ENCODE data around the gene ADARB2. TPM values are rescaled to one million over a fixed set of nuclear protein-coding genes. Genes with fewer than 3 reads are reported as not detected.

The ADARB2 gene
- total RNA-seq, 1 donor from 2014 or later = 0.80 TPM

DNA sequence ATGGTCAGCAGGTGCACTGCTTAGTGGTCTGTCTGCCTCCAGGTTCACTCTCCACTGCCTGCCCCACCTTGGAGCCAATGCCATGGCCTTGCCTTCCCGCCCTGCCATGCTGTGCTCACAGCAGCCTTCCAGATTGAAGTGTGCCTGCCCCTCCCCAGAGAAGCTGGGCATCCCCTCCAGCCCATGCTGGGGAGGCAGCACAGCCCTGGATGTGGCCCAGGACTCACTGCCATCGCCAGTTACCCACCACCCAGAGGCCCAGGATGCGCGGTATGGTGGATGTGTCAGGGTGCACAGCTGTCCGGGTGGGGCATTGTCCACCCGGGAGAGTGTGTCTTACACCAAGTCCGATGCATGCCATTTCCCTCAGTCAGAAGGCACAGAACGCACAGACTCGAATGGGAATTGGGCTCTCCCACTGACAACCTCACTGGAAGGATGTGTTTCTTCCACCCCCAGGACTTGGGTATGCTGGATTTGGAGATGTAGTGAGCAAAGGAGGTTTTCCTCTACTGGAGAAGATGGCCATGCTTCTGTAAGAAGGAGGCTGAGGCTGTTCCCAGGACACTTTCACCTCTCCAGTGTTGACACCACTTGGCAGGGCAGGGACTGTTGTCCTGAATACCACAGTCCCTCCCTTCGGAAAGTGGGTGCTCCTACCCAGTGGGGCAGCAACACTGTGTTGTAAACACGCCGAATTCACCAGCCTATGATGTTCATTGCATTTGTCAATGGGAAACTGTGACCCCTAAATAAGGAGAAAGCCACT is 122.0 kb downstream of the ADARB2 start:
- no peak for ATAC-seq
- TF ChIP-seq CTCF (IDR thresholded peaks at IDR 0.05) = no peak
- H3K27me3 ChIP-seq (ENCODE audit: low read depth) = peaks cover 16% of the 10 kb centered on the region
- DNase-seq = no peak
- peaks cover 5% of the 10 kb centered on the region for H3K9me3 ChIP-seq
- no peak overlapping the region for H3K27ac ChIP-seq
- intact Hi-C loops (cut with DNase I) = no loop called here
- no peaks in the 10 kb centered on the region for H3K36me3 ChIP-seq
- H3K4me3 ChIP-seq = no peak overlapping the region
- H3K4me1 ChIP-seq = no peaks in the 10 kb centered on the region

DNA sequence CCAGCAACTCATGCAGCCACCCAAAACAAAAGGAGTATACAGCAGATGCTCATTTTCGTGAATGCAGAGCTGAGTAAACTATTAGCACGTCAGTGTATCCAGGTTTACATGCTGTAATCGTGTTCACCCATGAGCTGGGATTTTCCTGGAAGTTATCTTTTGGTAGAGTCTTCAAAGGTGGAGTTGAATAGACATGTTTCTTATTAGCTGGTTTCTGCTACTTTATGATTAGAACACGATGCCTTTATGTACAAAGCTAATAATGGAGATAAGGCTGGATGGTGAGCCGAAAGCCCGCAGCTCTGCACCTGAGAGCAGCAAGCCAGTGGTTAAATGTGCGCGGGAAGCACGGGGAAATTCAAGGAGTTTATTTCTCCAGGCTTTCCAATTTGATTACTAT is 123.8 kb downstream of the ADARB2 start:
- intact Hi-C loops (cut with DNase I) = no loop called here
- peaks cover 21% of the 10 kb centered on the region for H3K27me3 ChIP-seq (ENCODE audit: low read depth)
- H3K4me1 ChIP-seq = no peaks in the 10 kb centered on the region
- DNase-seq (no peak), ATAC-seq (no peak)
- no peak overlapping the region for H3K27ac ChIP-seq
- no peaks in the 10 kb centered on the region for H3K36me3 ChIP-seq
- TF ChIP-seq CTCF (IDR thresholded peaks at IDR 0.05) = no peak
- no peaks in the 10 kb centered on the region for H3K9me3 ChIP-seq
- no peak overlapping the region for H3K4me3 ChIP-seq

- intact Hi-C loops (cut with DNase I) = no loop called here
- H3K27me3 ChIP-seq (ENCODE audit: low read depth) = peaks cover 20% of the 10 kb centered on the region
Measured at GRCh38 chr10:1612908-1613307, 124.4 kb downstream of the ADARB2 start.

GRCh38 chr10:1611936-1612550 is 125.3 kb downstream of the ADARB2 start:
- intact Hi-C loops (cut with DNase I) = no loop called here
- DNase-seq = no peak
- no peaks in the 10 kb centered on the region for H3K36me3 ChIP-seq
- no peak for ATAC-seq
- no peak overlapping the region for H3K27ac ChIP-seq
- TF ChIP-seq CTCF (IDR thresholded peaks at IDR 0.05) = no peak
- peaks cover 25% of the 10 kb centered on the region for H3K27me3 ChIP-seq (ENCODE audit: low read depth)
- H3K4me1 ChIP-seq = no peaks in the 10 kb centered on the region
- H3K9me3 ChIP-seq = no peaks in the 10 kb centered on the region
- H3K4me3 ChIP-seq = no peak overlapping the region

More at GRCh38 chr10:1612908-1613307, 124.4 kb downstream of the ADARB2 start:
- DNase-seq (no peak), ATAC-seq (no peak)
- H3K4me1 ChIP-seq = no peaks in the 10 kb centered on the region
- H3K4me3 ChIP-seq = no peak overlapping the region
- H3K36me3 ChIP-seq = no peaks in the 10 kb centered on the region
- TF ChIP-seq CTCF (IDR thresholded peaks at IDR 0.05) = no peak
- no peak overlapping the region for H3K27ac ChIP-seq
- H3K9me3 ChIP-seq = no peaks in the 10 kb centered on the region

DNA sequence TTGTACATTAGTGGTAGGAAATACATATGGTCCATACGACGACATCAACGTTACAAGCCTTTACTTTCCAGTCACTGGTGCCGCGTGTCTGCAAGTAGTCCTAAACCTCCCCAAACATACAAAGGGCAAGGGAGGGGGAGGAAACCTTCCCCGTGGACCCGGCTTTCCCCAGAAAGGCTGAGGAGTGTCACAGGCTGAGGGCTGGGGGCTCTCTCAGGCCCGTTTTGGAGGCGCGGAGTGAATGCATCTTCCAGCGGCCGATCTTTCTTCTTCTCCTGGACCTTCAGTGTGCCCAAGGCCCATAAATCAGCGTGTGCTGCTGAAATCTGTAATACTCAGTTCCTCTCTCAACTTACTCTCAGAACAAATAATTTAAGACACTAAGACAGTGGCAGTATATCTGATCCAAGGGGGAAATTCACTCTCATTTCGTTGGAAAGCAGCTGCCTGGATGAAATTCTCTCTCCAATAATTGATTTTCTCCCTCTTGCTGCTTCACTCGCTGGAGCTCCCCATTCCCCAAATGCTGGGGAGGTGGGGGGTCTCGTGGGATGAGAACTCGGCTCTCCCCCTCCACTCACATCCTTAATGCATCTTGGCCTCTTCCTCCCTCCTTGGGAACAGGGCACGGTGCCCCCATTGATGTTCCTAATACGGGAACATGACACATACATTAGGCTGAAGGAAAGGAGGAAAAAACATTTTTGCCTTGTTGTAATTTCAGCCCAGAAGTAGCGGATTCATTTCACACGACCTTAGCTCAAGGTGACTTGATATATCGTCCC is 126.1 kb downstream of the ADARB2 start:
- peaks cover 25% of the 10 kb centered on the region for H3K27me3 ChIP-seq (ENCODE audit: low read depth)
- intact Hi-C loops (cut with DNase I) = no loop called here
- H3K4me1 ChIP-seq = no peaks in the 10 kb centered on the region
- ATAC-seq (no peak), DNase-seq (no peak)
- no peaks in the 10 kb centered on the region for H3K36me3 ChIP-seq
- no peaks in the 10 kb centered on the region for H3K9me3 ChIP-seq
- no peak for TF ChIP-seq CTCF (IDR thresholded peaks at IDR 0.05)
- no peak overlapping the region for H3K4me3 ChIP-seq
- H3K27ac ChIP-seq = no peak overlapping the region
